ENCODE results near the gene GOLGA2. TPM values are rescaled to one million over a fixed set of nuclear protein-coding genes. Genes with fewer than 3 reads are reported as not detected.

The GOLGA2 gene
- total and polyA plus RNA-seq, 2 of the 4 experiments (the other 2 are of a cell fraction): 118 to 146 TPM

DNA sequence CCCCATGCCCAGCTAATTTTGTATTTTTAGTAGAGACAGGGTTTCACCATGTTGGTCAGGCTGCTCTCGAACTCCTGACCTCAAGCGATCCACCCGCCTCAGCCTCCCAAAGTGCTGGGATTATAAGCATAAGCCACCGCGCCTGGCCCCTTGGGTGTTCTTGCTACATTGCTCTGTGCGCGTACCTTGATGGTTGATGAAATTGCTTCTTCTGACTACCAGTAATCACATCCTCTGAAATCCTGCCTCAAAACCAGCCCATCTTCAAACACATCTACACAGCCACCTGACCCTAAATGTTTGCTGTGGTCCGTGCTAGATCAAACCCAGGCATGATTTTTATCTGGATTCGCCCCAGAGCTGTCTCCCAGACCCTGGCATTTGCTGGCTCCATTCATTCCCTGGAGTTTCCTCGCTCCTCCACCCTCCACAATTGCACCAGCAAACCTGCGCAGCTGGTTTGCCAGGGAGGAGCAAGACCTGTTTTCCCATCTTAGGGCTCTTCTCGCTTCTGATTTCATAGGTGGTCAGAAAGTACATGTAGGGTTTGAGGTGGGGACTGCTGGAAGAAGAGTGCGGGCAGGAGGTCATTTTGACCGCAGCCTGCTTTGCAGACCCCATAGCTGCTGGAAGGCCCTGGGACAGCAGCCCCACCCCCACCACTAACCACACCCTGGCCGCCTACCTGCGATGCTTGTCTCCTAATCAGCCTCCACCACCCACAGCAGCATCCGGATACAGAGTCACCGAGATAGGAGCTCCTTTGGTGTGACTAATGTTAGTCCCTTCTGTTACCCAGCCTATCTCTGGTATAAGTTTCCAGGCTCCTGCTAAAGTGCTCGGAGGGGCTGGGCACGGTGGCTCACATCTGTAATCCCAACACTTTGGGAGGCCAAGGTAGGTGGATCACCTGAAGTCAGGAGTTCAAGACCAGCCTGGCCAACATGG, 23.0 kb upstream of the GOLGA2 start:
- no peak overlapping the region for H2AK5ac ChIP-seq (ENCODE audit: low read depth, low read length)
- H2BK20ac ChIP-seq (ENCODE audit: low read depth, low read length): no peak overlapping the region
- no peak overlapping the region for H3K4me3 ChIP-seq (ENCODE audit: insufficient read depth, low read depth, low read length)
- no peak overlapping the region for H2BK15ac ChIP-seq (ENCODE audit: low read depth, low read length)
- peaks cover 8% of the 10 kb centered on the region; the same call in 1 of the 2 replicates for H3K9me1 ChIP-seq (ENCODE audit: insufficient read depth, low read length)
- no peak overlapping the region for H3K27ac ChIP-seq (ENCODE audit: insufficient read depth, low read length)
- peaks cover 5% of the 10 kb centered on the region for H3K4me1 ChIP-seq (ENCODE audit: control insufficient read depth, insufficient read depth, low read length)
- no peak overlapping the region for H3K4me2 ChIP-seq (ENCODE audit: low read depth, low read length)
- H2AK9ac ChIP-seq (replicated peaks; ENCODE audit: low read depth, low read length, poor library complexity): no peak overlapping the region
- H3K27me3 ChIP-seq (ENCODE audit: control insufficient read depth, insufficient read depth, low read length): no peaks in the 10 kb centered on the region
- TF ChIP-seq POLR2A (IDR thresholded peaks at IDR 0.05; ENCODE audit: low read depth, low read length) (no peak), RAD21 (IDR thresholded peaks at IDR 0.05; ENCODE audit: low read length) (no peak), RFX5 (IDR thresholded peaks at IDR 0.05; ENCODE audit: low read depth, low read length) (no peak), RCOR1 (IDR thresholded peaks at IDR 0.05; ENCODE audit: insufficient replicate concordance, low read length) (no peak), SMC3 (IDR thresholded peaks at IDR 0.05; ENCODE audit: low read depth, low read length) (no peak), CEBPB (IDR thresholded peaks at IDR 0.05; ENCODE audit: low read depth, low read length) (no peak), MAFK (IDR thresholded peaks at IDR 0.05; ENCODE audit: low read depth, low read length) (no peak), NFE2L2 (IDR thresholded peaks at IDR 0.05; ENCODE audit: low read depth, low read length) (no peak), MXI1 (IDR thresholded peaks at IDR 0.05; ENCODE audit: borderline replicate concordance, low read depth, low read length) (no peak), MAZ (IDR thresholded peaks at IDR 0.05; ENCODE audit: borderline replicate concordance, low read depth, low read length) (no peak)
- TF ChIP-seq, protein P1, sequence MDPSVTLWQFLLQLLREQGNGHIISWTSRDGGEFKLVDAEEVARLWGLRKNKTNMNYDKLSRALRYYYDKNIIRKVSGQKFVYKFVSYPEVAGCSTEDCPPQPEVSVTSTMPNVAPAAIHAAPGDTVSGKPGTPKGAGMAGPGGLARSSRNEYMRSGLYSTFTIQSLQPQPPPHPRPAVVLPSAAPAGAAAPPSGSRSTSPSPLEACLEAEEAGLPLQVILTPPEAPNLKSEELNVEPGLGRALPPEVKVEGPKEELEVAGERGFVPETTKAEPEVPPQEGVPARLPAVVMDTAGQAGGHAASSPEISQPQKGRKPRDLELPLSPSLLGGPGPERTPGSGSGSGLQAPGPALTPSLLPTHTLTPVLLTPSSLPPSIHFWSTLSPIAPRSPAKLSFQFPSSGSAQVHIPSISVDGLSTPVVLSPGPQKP (IDR thresholded peaks at IDR 0.05; ENCODE audit: borderline replicate concordance, low read depth, low read length): no peak
- H4K20me1 ChIP-seq (ENCODE audit: insufficient read depth, low read length): no peaks in the 10 kb centered on the region
- peaks cover 2% of the 10 kb centered on the region; the same call in 1 of the 2 replicates for H3K36me3 ChIP-seq (ENCODE audit: control insufficient read depth, insufficient read depth, low read length)
- no peak overlapping the region for H3K9ac ChIP-seq (ENCODE audit: low read depth, low read length)
- H3K79me1 ChIP-seq (ENCODE audit: low read depth in 1 of 2, low read length in 2 of 2): peaks cover 0 to 5% of the 10 kb centered on the region in 2 experiments; a peak in 1 of 4 replicates
- no TSS peak for BruUV-seq (replicated peaks)
- no peaks in the 10 kb centered on the region for H3K9me3 ChIP-seq (ENCODE audit: control insufficient read depth, insufficient read depth, low read length)
- no peak overlapping the region for H2AFZ ChIP-seq (replicated peaks; ENCODE audit: low read length, poor library complexity)
- in situ Hi-C loops (cut with MboI; ENCODE audit: low sequenced_read_pairs): loop anchor here (10.0 kb wide), 1 partner anchor 256 kb away; the partner anchor contains the start of gene SPTAN1
- dilution Hi-C loops (cut with HindIII; ENCODE audit: low sequenced_read_pairs, unreplicated experiment): no loop called here
- H3K23ac ChIP-seq (ENCODE audit: low read depth, low read length): no peak overlapping the region
- H4K91ac ChIP-seq (ENCODE audit: insufficient read depth, low read depth, low read length): no peak overlapping the region
- H3K56ac ChIP-seq (ENCODE audit: extremely low read depth, insufficient read depth, low read length): no peak overlapping the region
- H2BK120ac ChIP-seq (ENCODE audit: low read depth, low read length): no peak overlapping the region
- intact Hi-C loops (cut with micrococcal nuclease): no loop called here
- WGBS, 2 experiments (ENCODE audit: extremely low coverage in 2 of 2, insufficient read length in 1 of 2): 78% methylated on average over 2 of the region's 20 CpGs; no CpG with 5 or more reads in 1 of the 2 experiments
- H2BK5ac ChIP-seq (ENCODE audit: low read depth, low read length, poor library complexity, severe bottlenecking): no peak overlapping the region
- no peak overlapping the region for H4K8ac ChIP-seq (ENCODE audit: low read depth in 2 of 2, low read length in 2 of 2)
- no peak overlapping the region for H3K18ac ChIP-seq (ENCODE audit: low read depth, low read length)
- ATAC-seq (ENCODE audit: low read depth): no peak
- no peak overlapping the region for H3K14ac ChIP-seq (replicated peaks; ENCODE audit: low read depth, low read length)
- CTCF ChIA-PET: interaction anchor here (0.7 kb wide), 1 partner anchor 26 kb away, joined by 4 read pairs; no protein-coding TSS in a partner anchor
- POLR2A ChIA-PET (ENCODE audit: unreplicated experiment): no interaction called here
- H4K5ac ChIP-seq (ENCODE audit: low read depth, low read length): no peak overlapping the region
- no peak for DNase-seq
- no peak overlapping the region for H3K4ac ChIP-seq (ENCODE audit: low read depth, low read length)
